H1 (cell line): Measurements from ENCODE around the gene GDPD4. TPM values are rescaled to one million over a fixed set of nuclear protein-coding genes. Genes with fewer than 3 reads are reported as not detected.

Experiments used
- CTCF ChIA-PET: fragments of 300-600 bp; sonication (Branson Sonifier 250); formaldehyde crosslinking; loops from one replicate; lab custom pipeline; 2021; ENCODE audit not compliant: partially characterized antibody; lab: Charles Lee
- POLR2A ChIA-PET: fragments of 300-600 bp; sonication (Branson Sonifier 250); formaldehyde crosslinking; loops from one replicate; lab custom pipeline; 2021; ENCODE audit warnings: inconsistent platforms; ENCODE audit not compliant: partially characterized antibody; lab: Charles Lee
- DNase-seq, 2 experiments: peaks; one replicate each; pipeline versions ENCODE4 v3.0.0 to v3.0.0-alpha.2; 2010 to 2022; ENCODE audit warnings: low spot score in 2 of 2, low read depth in 1 of 2, mixed read lengths in 1 of 2
- FAIRE-seq: peaks from 2 replicates; lab custom pipeline; 2011; peaks lifted over from hg19 to GRCh38; lab: Jason Lieb, UNC
- H2AFZ ChIP-seq: 2 replicates; pipeline ENCODE4 v1.8.1; 2012; ENCODE audit warnings: low read length, inconsistent platforms
- H2AK5ac ChIP-seq: 2 replicates; pipeline ENCODE4 v1.6.1; 2013; ENCODE audit warnings: low read depth, low read length
- H2BK120ac ChIP-seq: replicated peaks from 2 replicates; pipeline ENCODE3; 2013; ENCODE audit warnings: low read depth, low read length, inconsistent platforms
- H2BK12ac ChIP-seq: 2 replicates; pipeline ENCODE4 v1.6.1; 2013; ENCODE audit warnings: low read depth, low read length
- H2BK15ac ChIP-seq: 2 replicates; pipeline ENCODE4 v1.6.1; 2013; ENCODE audit warnings: low read length
- H2BK20ac ChIP-seq: 2 replicates; pipeline ENCODE4 v1.6.1; 2013; ENCODE audit warnings: low read length
- H2BK5ac ChIP-seq: 2 replicates; pipeline ENCODE4 v1.6.1; 2013; ENCODE audit warnings: low read depth, low read length
- H3K14ac ChIP-seq: 2 replicates; pipeline ENCODE4 v1.6.1; 2013; ENCODE audit warnings: inconsistent platforms; ENCODE audit not compliant: insufficient read length
- H3K18ac ChIP-seq: 2 replicates; pipeline ENCODE4 v1.6.1; 2013; ENCODE audit warnings: low read length; ENCODE audit errors: extremely low read depth
- H3K23ac ChIP-seq: 2 replicates; pipeline ENCODE4 v1.6.1; 2013; ENCODE audit warnings: inconsistent platforms; ENCODE audit not compliant: insufficient read length
- H3K23me2 ChIP-seq: 2 replicates; pipeline ENCODE4 v1.6.1; 2013; ENCODE audit warnings: low read depth, low read length
- H3K27ac ChIP-seq: 2 replicates; pipeline ENCODE4 v1.6.1; 2011; ENCODE audit warnings: low read depth, low read length, inconsistent platforms
- H3K27me3 ChIP-seq, 4 experiments: replicated peaks in 1 of 4; 1 replicate in 1 of 4; 2 replicates in 3 of 4; pipeline versions ENCODE4 v1.6.1 to v1.8.1; 2011 to 2013; ENCODE audit warnings: low read length in 3 of 4, mild to moderate bottlenecking in 3 of 4, inconsistent platforms in 2 of 4, mixed read lengths in 2 of 4, moderate library complexity in 1 of 4; ENCODE audit not compliant: control insufficient read depth in 3 of 4, insufficient read depth in 3 of 4; ENCODE audit errors: extremely low read depth in 1 of 4
- H3K36me3 ChIP-seq, 4 experiments: 2 replicates each; pipeline versions ENCODE4 v1.6.1 to v1.8.1; 2011 to 2013; ENCODE audit warnings: mild to moderate bottlenecking in 4 of 4, low read length in 3 of 4, moderate library complexity in 2 of 4, control low read depth in 1 of 4, inconsistent platforms in 1 of 4; ENCODE audit not compliant: insufficient read depth in 4 of 4, control insufficient read depth in 2 of 4
- H3K4ac ChIP-seq: replicated peaks from 2 replicates; pipeline ENCODE3; 2013; ENCODE audit warnings: low read length, low read depth, mixed read lengths, inconsistent platforms; ENCODE audit not compliant: insufficient read length
- H3K4me1 ChIP-seq, 4 experiments: replicated peaks in 1 of 4; 1 replicate in 1 of 4; 2 replicates in 3 of 4; pipeline versions ENCODE4 v1.6.1 to v1.8.1; 2011 to 2013; ENCODE audit warnings: low read length in 3 of 4, inconsistent platforms in 2 of 4, mixed read lengths in 1 of 4; ENCODE audit not compliant: insufficient read depth in 4 of 4, control insufficient read depth in 3 of 4
- H3K4me2 ChIP-seq, 2 experiments: 2 replicates each; pipeline versions ENCODE4 v1.6.1 to v1.8.1; 2011 to 2013; ENCODE audit warnings: low read depth in 2 of 2, low read length in 2 of 2, control low read depth in 1 of 2, inconsistent platforms in 1 of 2, mild to moderate bottlenecking in 1 of 2; ENCODE audit not compliant: insufficient read depth in 1 of 2
- H3K4me3 ChIP-seq, 4 experiments: fragments of 200-600, 300-600 bp in 1 of 4; sonication (generic), shearing (Covaris generic), sonication (Bioruptor Twin) in 1 of 4; 2 replicates each; pipeline versions ENCODE4 v1.5.1 to v1.8.1; 2011 to 2016; ENCODE audit warnings: low read length in 4 of 4, low read depth in 3 of 4, control low read depth in 2 of 4, inconsistent platforms in 2 of 4, mild to moderate bottlenecking in 2 of 4, mixed read lengths in 1 of 4, moderate library complexity in 1 of 4; ENCODE audit not compliant: insufficient read depth in 2 of 4; ENCODE audit errors: extremely low read depth in 1 of 4
- H3K56ac ChIP-seq: replicated peaks from 2 replicates; pipeline ENCODE3; 2013; ENCODE audit warnings: low read depth, mild to moderate bottlenecking, mixed read lengths, low read length, inconsistent platforms; ENCODE audit not compliant: insufficient read length
- H3K79me1 ChIP-seq: 2 replicates; pipeline ENCODE4 v1.6.1; 2013; ENCODE audit warnings: low read depth, low read length, control low read depth
- H3K79me2 ChIP-seq, 2 experiments: 2 replicates each; pipeline versions ENCODE4 v1.6.1 to v1.8.1; 2012 to 2013; ENCODE audit warnings: low read length in 2 of 2, mild to moderate bottlenecking in 2 of 2, inconsistent platforms in 1 of 2; ENCODE audit not compliant: insufficient read depth in 2 of 2, control insufficient read depth in 1 of 2
- H3K9ac ChIP-seq, 4 experiments: replicated peaks in 1 of 4; 1 replicate in 1 of 4; 2 replicates in 3 of 4; pipeline versions ENCODE4 v1.6.1 to v1.8.1; 2011 to 2013; ENCODE audit warnings: low read depth in 3 of 4, low read length in 3 of 4, control low read depth in 2 of 4, mild to moderate bottlenecking in 2 of 4, moderate library complexity in 2 of 4, inconsistent platforms in 1 of 4; ENCODE audit errors: extremely low read depth in 1 of 4
- H3K9me3 ChIP-seq, 2 experiments: 2 replicates each; pipeline versions ENCODE4 v1.6.1 to v1.8.1; 2012 to 2013; ENCODE audit warnings: mild to moderate bottlenecking in 2 of 2, moderate library complexity in 2 of 2, control low read depth in 1 of 2, inconsistent platforms in 1 of 2, low read depth in 1 of 2, low read length in 1 of 2, mixed read lengths in 1 of 2; ENCODE audit not compliant: insufficient read depth in 2 of 2
- H4K20me1 ChIP-seq, 2 experiments: replicated peaks in 1 of 2; 2 replicates each; pipeline versions ENCODE3 to v1.8.1; 2011 to 2013; ENCODE audit warnings: inconsistent platforms in 2 of 2, low read length in 2 of 2, mild to moderate bottlenecking in 1 of 2; ENCODE audit not compliant: insufficient read depth in 2 of 2, control insufficient read depth in 1 of 2
- H4K5ac ChIP-seq: 2 replicates; pipeline ENCODE4 v1.6.1; 2013; ENCODE audit warnings: low read length, low read depth, mixed read lengths, inconsistent platforms; ENCODE audit not compliant: insufficient read length
- H4K8ac ChIP-seq: 2 replicates; pipeline ENCODE4 v1.8.0; 2013; ENCODE audit warnings: mild to moderate bottlenecking, moderate library complexity, low read length, inconsistent platforms; ENCODE audit not compliant: insufficient read depth; ENCODE audit errors: extremely low read depth
- H4K91ac ChIP-seq: replicated peaks from 2 replicates; pipeline ENCODE3; 2013; ENCODE audit warnings: low read length, mixed read lengths, inconsistent platforms; ENCODE audit not compliant: insufficient read length
- RBBP5 ChIP-seq: IDR thresholded peaks from 2 replicates; pipeline ENCODE4 v1.7.1; 2012; ENCODE audit warnings: low read depth, mild to moderate bottlenecking, inconsistent platforms, low read length, moderate library complexity, borderline replicate concordance
- TBP ChIP-seq: IDR thresholded peaks from 2 replicates; pipeline ENCODE4 v1.6.1; 2011; ENCODE audit warnings: low read depth, low read length, improper control_type of control experiment
- WGBS, 2 experiments: shearing (Covaris generic) in 1 of 2; methylation state at CpG; one replicate each; pipeline versions ENCODE4 v1.1.6 to v1.1.7; 2013 to 2015; ENCODE audit warnings: low lambda C conversion rate in 2 of 2, mixed read lengths in 2 of 2, inconsistent platforms in 1 of 2, low coverage in 1 of 2, missing lambda C conversion rate in 1 of 2; ENCODE audit not compliant: insufficient replicate concordance in 2 of 2, insufficient coverage in 1 of 2, insufficient read length in 1 of 2; ENCODE audit errors: extremely low coverage in 1 of 2, missing lambda C conversion rate in 1 of 2; 5-methylcytosine and 5-hydroxymethylcytosine counted together
- polyA plus RNA-seq, 7 experiments: library from polyadenylated mRNA; depleted of rRNA in 3 of 7; stranded (reverse) in 5 of 7; unstranded in 2 of 7; fragments of >200 nt in 5 of 7; fragments of 200-250 nt in 2 of 7; gene quantifications; 1 replicate in 5 of 7; 2 replicates in 1 of 7; 4 replicates in 1 of 7; pipeline versions ENCODE4 v1.2.1 to v1.2.3, GENCODE V29; 2011 to 2013; ENCODE audit warnings: missing spikeins in 2 of 7, mixed read lengths in 2 of 7
- total RNA-seq: library from RNA; stranded (reverse); fragmentation: NEBNext Ultra II Directional; extraction: Animal tissue kit (Norgen Biotek cat#: 25700); gene quantifications from 2 replicates; pipeline ENCODE4 v1.2.1, GENCODE V29; 2021

The GDPD4 gene
- total and polyA plus RNA-seq, 2 of the 8 experiments (the other 6 are each of a cell fraction or from before 2014, with no cell fraction given): not detected

DNA sequence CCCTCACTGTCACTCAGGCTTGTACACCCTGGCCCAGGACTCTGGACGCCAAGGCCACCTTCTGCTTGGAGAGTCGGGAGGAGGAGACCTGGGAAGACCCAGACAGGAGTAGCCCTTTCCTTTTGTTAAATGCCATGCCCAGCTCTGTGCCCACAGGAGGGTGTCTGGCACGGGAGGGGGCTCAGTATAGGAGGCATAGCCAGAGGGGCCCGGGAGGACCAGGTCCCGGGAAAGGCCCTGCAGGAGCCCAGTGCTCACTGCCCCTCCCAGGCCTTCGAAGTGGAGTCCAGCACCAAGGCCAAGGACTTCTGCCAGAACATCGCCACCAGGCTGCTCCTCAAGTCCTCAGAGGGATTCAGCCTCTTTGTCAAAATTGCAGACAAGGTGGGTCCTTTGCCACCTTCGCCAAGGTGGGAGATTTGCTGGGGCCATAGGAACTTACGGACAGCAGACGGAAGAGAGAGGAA lies 94.4 kb downstream of the GDPD4 start:
- H4K5ac ChIP-seq: no peak overlapping the region
- H3K4me3 ChIP-seq: no peak overlapping the region
- no peaks in the 10 kb centered on the region for H3K79me2 ChIP-seq
- H3K9ac ChIP-seq: no peak overlapping the region
- no peak overlapping the region for H2BK15ac ChIP-seq
- H3K27ac ChIP-seq: no peak overlapping the region
- FAIRE-seq: no peak
- no peaks in the 10 kb centered on the region for H3K9me3 ChIP-seq
- no peak overlapping the region for H2BK5ac ChIP-seq
- no peak for DNase-seq
- no peaks in the 10 kb centered on the region for H3K36me3 ChIP-seq
- no peaks in the 10 kb centered on the region; a peak in 1 of 7 replicates for H3K4me1 ChIP-seq
- no peak overlapping the region for H3K56ac ChIP-seq
- no peak overlapping the region for H4K91ac ChIP-seq
- no peak overlapping the region for H3K4me2 ChIP-seq
- no peak overlapping the region for H2BK20ac ChIP-seq
- no peak overlapping the region for H3K23ac ChIP-seq
- no peak overlapping the region for H4K8ac ChIP-seq
- no peak overlapping the region for H2BK12ac ChIP-seq
- WGBS, 2 experiments: 83% methylated on average over 10 of the region's 10 CpGs; no CpG with 5 or more reads in 1 of the 2 experiments
- H2AFZ ChIP-seq: no peak overlapping the region
- no peak overlapping the region for H2AK5ac ChIP-seq
- no peak overlapping the region for H3K4ac ChIP-seq
- CTCF ChIA-PET: interaction anchor here (1.1 to 5.9 kb wide), 3 partner anchors 12 to 412 kb away, joined by 3 to 35 read pairs (median 3); no protein-coding TSS in a partner anchor
- POLR2A ChIA-PET: no interaction called here
- no peak overlapping the region for H3K14ac ChIP-seq
- H2BK120ac ChIP-seq: no peak overlapping the region
- no peaks in the 10 kb centered on the region for H3K23me2 ChIP-seq
- TF ChIP-seq TBP (no peak), RBBP5 (no peak)
- no peaks in the 10 kb centered on the region for H4K20me1 ChIP-seq
- H3K27me3 ChIP-seq: no peaks in the 10 kb centered on the region; a peak in 1 of 7 replicates
- no peaks in the 10 kb centered on the region for H3K79me1 ChIP-seq
- H3K18ac ChIP-seq: no peak overlapping the region
